DLD1 (cell line): ENCODE measurements around the gene CDC7.

Source experiments
- in situ Hi-C: cut with HindIII; loops from 2 replicates; pipeline ENCODE4 v1.10.0; 2017; ENCODE audit warnings: low sequenced_read_pairs

The CDC7 gene

DNA sequence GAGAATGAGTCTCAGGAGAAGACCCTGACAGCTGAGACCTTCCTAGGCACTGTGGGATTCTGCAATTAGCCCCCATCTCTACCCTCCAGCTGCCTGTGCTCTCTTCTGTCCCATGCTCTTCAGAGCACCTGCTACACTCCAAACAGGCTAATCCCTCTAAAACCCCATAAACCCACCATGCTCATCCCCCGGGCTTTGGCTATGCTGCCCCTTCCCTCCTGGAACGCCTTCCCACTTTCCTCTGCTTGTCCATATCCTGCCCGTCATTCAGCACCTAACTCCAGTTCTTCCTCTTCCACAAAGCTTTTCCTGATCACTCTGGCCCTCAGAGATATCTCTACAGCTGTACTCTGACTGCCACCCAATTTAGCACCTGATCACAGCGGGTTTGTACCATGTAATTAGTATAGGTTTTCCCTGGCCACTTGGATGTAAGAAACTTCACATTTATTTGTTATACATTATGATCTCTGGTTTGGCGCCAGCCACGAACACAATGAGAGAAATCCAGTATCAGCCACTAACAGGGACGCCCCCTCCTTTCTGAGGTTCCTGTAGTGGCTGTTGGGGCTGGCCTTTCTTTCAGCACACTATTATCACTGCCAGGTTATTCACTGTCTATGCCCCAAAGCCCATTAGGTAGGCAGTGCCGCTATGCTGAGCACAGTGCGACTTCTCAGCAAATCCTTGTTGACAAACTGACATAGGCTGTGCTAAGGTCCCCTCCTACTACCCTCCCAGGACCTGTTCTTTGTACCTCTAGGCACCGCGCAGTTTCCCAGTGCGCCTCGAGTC lies 45.1 kb downstream of the CDC7 start:
- in situ Hi-C loops: loop anchor here (25.0 kb wide), 1 partner anchor 392 kb away; the partner anchor contains the start of gene BRDT

- in situ Hi-C loops: loop anchor here (25.0 kb wide), 1 partner anchor 391 kb away; the partner anchor contains the start of gene BRDT
These were observed 45.6 kb downstream of the CDC7 start for GRCh38 chr1:91546301-91546581.

DNA sequence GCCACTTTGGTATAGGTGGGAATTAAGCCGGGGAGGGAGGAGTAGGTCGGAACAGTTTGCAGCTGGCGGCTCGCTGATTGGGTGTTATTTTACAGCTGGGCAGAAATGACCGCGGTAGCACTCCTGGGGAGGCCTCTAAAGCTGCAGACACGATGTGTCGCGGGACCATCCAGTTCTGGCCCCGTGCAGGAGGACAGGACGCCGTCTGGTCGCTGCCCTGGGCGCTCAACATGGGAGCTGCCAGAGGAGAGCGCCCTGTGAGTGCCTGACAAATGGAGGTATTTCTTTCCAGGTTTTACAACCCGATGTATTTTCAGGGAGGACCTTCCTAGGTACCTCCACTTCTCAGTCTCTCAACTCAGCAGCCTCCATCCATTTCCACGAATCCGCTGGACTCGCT lies 46.2 kb downstream of the CDC7 start:
- in situ Hi-C loops: loop anchor here (25.0 kb wide), 1 partner anchor 390 kb away; the partner anchor contains the start of gene BRDT

DNA sequence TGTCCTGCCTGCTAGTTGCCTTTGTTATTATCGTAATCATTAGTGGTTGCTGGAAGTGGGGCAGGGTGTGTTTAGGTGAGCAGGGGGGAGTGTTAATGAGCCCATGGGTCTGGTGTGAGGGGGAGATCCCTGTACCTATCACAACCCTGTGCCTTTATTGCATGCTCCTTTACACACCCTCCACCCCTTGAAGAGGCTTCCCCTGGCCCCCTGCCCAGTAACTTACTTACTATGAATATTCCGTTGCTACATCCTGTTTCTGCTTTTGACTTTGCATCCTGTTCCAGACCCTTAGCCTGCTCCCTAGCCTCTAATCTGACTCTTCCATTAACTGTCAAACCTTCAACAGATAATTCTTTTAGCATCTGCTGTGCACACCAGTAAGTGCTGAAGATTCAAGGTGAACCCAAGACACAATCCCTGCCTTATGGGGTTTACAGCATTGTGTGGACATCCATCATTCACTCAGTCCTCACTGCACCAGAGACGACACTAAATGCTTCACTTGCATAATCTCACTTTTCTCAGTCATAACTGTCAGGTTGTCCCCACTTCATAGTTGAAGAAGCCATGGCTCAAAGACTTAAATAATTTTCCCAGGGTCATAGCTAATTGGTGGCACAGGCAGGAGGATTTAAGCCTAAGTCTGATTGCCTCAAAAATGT lies 47.9 kb downstream of the CDC7 start:
- in situ Hi-C loops: loop anchor here (25.0 kb wide), 1 partner anchor 389 kb away; the partner anchor contains the start of gene BRDT

DNA sequence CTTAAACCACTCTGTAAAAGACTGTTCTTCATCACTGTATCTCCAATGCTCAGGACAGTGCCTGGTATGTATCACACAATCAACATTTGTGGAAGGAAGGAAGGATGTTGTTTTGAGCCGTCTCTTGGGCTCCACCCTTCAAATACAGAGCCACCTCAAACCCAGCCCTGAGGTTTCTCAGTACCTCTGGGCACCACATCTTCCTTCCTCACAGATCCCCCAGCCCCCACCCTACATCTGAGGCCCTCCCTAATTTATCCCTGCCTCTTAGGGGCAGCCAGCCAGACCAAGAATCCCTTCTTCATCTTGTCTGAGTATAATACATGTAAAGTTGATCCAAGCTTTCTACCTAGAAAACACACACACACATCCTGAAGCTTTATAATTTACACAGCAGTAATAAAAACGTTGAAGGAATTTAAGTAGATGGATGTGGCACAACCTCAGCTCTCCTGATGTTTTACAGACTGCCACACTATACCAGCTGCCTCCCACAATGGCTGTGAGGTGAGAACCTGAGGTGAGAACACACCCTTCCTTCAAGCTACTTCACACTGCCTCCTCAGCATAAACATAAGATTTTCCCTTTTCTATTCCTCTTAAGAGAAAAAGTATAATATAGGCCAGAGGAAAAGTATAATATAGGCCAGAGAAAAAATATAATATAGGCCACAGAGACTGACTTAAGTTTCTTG lies 48.5 kb downstream of the CDC7 start:
- in situ Hi-C loops: loop anchor here (25.0 kb wide), 1 partner anchor 388 kb away; the partner anchor contains the start of gene BRDT

DNA sequence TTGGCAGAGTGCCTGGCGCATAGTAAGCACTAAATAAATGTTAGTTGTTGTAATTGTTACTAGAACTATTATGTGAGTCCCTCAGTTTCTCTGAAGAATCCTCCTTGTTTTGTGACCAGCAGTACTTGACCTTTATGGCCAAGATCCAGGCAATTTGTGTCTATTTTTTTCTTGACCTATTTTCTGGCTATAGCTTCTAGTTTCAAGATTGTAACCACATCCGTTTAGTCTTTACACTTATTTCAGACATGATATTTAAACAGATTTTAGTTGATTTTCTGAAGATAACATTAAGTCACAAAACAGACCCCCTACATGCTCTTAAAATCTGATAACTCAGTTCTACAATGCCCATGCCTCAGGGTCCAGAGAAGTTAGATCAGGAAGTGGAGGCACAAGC lies 50.3 kb downstream of the CDC7 start:
- in situ Hi-C loops: no loop called here

DNA sequence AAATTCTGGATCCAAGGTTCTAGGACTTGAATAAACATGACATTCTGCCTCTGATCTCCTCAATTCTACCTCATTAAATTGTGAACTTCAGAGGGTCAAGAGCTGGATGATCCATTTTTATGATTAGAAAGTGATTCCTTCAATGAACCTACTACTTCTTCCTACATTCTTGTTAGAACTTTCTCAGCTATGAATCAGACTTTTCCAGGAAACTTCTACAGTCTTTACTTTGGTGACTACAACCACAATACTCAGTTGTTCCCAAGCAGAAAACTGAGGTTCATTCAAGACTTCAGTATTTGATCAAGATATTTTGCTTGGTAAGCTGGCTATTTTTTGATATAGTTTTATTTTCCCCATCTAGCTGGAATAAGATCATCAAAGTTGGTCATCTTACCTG lies 51.4 kb downstream of the CDC7 start:
- in situ Hi-C loops: no loop called here

DNA sequence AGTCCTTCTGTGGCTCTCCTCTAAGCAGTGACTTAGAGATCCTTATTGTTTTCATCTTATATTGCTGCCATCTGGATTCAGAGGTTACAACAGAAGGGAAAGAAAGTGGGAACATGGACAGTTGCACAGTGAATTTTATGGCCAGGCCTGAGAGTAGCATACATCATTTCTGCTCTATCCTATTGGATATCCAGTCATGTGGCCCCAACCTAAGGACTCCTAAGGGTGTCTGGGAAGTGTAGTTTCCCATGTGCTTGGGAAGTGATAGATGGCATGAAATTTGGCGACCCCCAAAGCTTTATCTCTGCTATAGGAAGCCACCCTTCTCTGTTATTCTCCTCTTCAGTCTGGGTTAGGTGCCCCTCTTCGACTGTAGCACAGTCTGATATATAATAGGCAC lies 51.9 kb downstream of the CDC7 start:
- in situ Hi-C loops: no loop called here

GRCh38 chr1:91553177-91553591 lies 52.5 kb downstream of the CDC7 start:
- in situ Hi-C loops: no loop called here

- in situ Hi-C loops: no loop called here
These were observed 54.6 kb downstream of the CDC7 start for GRCh38 chr1:91555074-91555730.

DNA sequence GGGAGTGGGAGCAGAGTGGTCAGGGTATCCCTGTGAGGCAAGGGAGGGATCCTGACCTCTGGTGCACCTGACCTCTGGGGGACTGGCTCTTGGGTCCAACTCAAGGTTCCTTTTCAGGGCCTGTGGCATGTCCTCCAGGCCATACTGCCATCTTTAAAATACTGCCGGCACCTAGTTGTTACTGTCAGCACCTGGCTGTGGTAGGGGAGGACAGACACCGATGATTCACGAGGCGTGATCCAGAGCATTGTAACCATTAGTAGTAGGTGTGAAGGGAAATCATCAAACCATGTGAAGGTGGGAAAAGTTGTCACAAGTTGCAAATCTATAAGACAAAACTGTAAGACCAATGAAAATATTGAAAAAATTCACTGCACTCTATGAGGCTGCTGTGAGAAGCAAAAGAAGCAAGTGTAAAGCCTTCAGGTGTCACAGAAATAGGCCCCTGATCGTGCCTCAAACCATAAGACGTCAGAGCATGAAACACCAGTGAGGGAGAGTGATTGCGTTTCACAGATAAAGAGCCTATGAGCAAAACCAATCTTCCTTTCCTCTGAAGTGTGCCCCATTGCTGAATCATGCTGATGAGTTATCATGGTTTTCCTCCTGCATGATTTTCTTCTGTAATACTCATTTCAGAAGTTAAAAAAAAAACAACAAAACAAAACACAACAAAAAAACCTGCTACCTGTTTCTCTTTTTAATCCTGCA lies 55.3 kb downstream of the CDC7 start:
- in situ Hi-C loops: no loop called here

GRCh38 chr1:91556556-91556955 lies 55.9 kb downstream of the CDC7 start:
- in situ Hi-C loops: no loop called here

DNA sequence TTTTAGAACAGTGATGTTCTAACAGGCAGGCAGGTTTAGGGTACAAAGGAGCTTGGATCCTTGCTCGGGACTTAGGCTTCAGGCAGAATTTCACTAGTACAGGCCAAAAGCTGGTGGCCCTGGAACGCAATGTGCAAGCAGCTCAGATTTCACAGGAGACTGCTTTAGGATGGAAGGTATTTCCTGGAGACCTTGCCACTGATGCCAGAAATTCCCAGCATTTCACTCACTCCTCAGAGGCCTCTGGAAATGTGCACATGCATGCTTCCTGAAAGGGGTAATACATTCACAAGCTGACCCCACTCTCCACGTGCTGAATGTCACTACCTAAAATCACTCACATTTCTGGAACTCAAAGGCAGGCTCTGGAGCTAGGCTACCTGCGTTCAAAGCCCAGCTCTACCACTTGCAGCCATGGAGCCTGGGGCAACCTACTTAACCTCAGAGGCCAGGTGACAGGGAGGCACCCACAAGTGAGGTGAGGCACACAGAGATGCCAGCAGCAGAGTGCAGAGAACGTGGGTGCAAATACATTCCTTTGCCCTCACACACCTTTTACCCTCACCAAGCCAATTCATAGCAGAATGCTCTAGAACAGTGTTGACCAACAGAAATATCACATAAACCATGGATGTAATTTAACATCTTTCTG lies 56.5 kb downstream of the CDC7 start:
- in situ Hi-C loops: no loop called here

DNA sequence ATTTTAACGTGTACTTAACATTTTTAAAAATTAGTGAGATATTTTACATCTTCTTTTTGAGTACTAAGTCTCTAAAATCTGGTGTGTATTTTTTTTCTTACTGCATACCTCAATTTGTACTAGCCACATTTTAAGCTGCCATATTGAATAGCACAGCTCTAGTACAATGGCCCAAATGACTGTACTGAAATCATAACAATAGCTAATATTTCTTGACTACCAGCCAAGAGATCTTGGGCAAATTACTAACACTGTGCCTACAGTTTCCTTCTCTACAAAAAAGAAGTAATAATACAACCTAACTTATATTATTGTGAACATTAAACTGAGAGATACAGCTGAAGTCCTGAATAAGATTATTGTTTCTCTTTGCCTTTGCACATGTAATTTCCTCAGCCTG lies 57.2 kb downstream of the CDC7 start:
- in situ Hi-C loops: no loop called here

DNA sequence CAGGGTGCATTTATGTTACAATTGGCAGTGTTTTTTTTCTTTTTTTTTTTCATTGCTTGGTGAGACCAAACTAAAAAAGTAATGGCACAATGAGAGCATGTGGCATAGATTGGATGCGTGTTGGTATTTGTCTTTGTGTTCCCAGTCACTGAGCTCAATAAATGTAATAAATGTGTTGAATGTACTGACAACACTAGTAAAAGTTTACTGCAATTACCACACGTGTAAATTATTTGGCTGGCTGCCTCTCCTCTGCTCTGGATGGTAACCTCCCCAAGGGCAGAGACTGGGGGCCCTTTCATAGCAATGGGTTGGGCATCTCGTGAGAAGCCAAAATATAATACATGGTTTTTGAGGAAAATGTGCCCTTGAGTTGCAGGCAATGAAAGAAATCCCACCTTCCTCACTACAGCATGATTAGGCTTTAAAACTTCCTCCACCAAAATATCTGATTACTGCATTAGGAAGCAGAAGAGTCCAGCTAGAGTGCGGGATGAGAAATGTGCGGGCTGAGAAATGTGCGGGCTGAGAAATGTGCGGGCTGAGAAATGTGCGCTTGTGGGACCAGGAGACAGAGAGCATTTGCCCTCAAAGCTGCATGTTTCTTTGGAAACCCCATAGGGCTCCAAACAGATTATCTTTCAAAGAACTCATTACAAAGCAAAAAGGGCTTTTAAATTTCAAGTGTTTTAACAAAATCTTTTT lies 58.5 kb downstream of the CDC7 start:
- in situ Hi-C loops: no loop called here

DNA sequence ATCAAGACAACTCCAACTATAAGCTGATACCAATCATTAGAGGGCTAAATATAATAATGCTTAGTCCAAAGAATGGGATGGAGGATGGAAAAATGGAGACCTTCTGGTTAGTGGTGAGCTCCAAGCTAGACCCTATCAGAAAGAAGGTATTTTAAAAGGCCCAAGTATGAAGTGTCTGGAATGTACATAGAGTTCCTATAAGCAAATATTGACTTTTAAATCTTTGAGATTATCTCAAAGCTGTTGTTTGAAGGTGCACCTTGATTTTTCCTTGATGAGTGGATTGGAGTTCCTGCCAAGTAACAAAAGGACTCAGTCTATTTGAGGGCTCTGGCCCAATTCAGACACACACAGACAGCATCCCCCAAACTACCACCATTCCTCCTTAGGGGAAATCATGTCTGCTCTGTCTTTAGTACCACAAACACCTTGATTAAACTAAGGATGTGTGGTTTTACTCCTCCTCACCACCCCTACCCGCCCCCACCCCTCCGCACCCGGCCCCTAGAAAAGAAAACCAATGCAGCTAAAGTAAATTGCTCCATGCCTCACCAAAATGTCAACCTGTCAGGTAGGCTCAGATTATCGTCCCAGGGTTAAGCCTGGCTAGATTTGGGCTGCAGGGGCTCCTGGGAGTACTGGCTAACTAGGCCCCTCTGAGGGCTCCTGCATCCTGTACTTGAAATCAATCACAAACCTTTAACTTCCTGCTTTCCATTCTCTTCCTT lies 59.4 kb downstream of the CDC7 start:
- in situ Hi-C loops: no loop called here

- in situ Hi-C loops: no loop called here
These were observed 64.4 kb downstream of the CDC7 start for GRCh38 chr1:91564888-91565701.

GRCh38 chr1:91567583-91567982 lies 66.9 kb downstream of the CDC7 start:
- in situ Hi-C loops: no loop called here
